SK-MEL-5 (cell line): ENCODE measurements around the gene GTF2B. TPM values are rescaled to one million over a fixed set of nuclear protein-coding genes. Genes with fewer than 3 reads are reported as not detected.
"Not testable (repeated sequence)": the region's sequence is repeated elsewhere in the genome, so short reads cannot be mapped to it uniquely, and the experiment has no call there.

Experiments
- DNase-seq: peaks from one replicate; pipeline ENCODE4 v3.0.0-alpha.2; 2016; ENCODE audit warnings: low read depth, low spot score
- in situ Hi-C: cut with HindIII; loops from 2 replicates; pipeline ENCODE4 v1.10.0; 2016; ENCODE audit warnings: low sequenced_read_pairs, high pct_unique_total_duplicates, low pct_unique_long_range_greater_than_20kb
- small RNA-seq, 2 experiments: library from RNA; depleted of rRNA; stranded (forward); fragments of <200 nt; gene quantifications; one replicate each; pipeline ENCODE3, GENCODE V24; 2014
- total RNA-seq: library from RNA; depleted of rRNA; stranded (reverse); fragments of >200 nt; shearing (Covaris generic); gene quantifications from 2 replicates; pipeline ENCODE4 v1.2.3, GENCODE V29; 2014; rRNA removed

GTF2B gene
- total RNA-seq, 1 experiment from 2014 or later, result 78.1 TPM

- in situ Hi-C loops, DNase-seq: not testable (repeated sequence)
Observed at GRCh38 chr1:88819642-88820041, 71.7 kb downstream of the GTF2B start.

- DNase-seq, result no peak
- in situ Hi-C loops, result no loop called here
Observed at GRCh38 chr1:88813471-88813870, 77.9 kb downstream of the GTF2B start.

- no peak for DNase-seq
- in situ Hi-C loops, result no loop called here
Observed at GRCh38 chr1:88812366-88812765, 79.0 kb downstream of the GTF2B start.

GRCh38 chr1:88803444-88803843 lies 87.9 kb downstream of the GTF2B start:
- in situ Hi-C loops, result no loop called here
- DNase-seq, result no peak

- in situ Hi-C loops, result no loop called here
- no peak for DNase-seq
Observed at GRCh38 chr1:88802950-88803349, 88.4 kb downstream of the GTF2B start.

Small RNA genes lying within 50 kb of the gene (small RNA-seq; reads per million reads assigned to genes)
- 0 reads per million in 2 experiments for gene RNU6-125P

Other genes with a start within 250 kb of the GTF2B start
- 21.5 and 23.7 TPM in 2 replicates for gene PKN2, start 207.3 kb downstream of the GTF2B start, total RNA-seq
- gene KYAT3, start 101.1 kb upstream of the GTF2B start, total RNA-seq, result 17.6 and 20.0 TPM in 2 replicates
- gene RBMXL1, start 101.1 kb upstream of the GTF2B start, total RNA-seq, result 9.7 and 10.8 TPM in 2 replicates
- 0.08 TPM in 2 replicates for gene GBP3, start 131.3 kb upstream of the GTF2B start, total RNA-seq
- gene GBP1, start 173.6 kb upstream of the GTF2B start, total RNA-seq, result 0.29 and 0.83 TPM in 2 replicates
- gene GBP2, start 234.5 kb upstream of the GTF2B start, total RNA-seq, result 1.4 and 3.4 TPM in 2 replicates